HepG2 (cell line): ENCODE results near the gene GRIP1.

ENCODE experiments used
- CBFB ChIP-seq: sonication (generic); formaldehyde crosslinking; IDR thresholded peaks from 2 replicates; pipeline ENCODE4 v1.4.0; 2020; ENCODE audit warnings: missing genetic modification reagents
- CBX1 ChIP-seq: IDR thresholded peaks from one replicate; pipeline ENCODE4 v1.6.1; 2016; ENCODE audit warnings: antibody characterized with exemption, low read depth
- CTCF ChIP-seq: sonication (generic); formaldehyde crosslinking; IDR thresholded peaks from 2 replicates; pipeline ENCODE4 v1.5.0; 2020; ENCODE audit warnings: mild to moderate bottlenecking, missing genetic modification reagents, moderate library complexity
- FOXJ3 ChIP-seq: sonication (generic); formaldehyde crosslinking; IDR thresholded peaks from 2 replicates; pipeline ENCODE4 v1.4.0; 2020; ENCODE audit warnings: missing genetic modification reagents, mild to moderate bottlenecking, borderline replicate concordance
- FOXM1 ChIP-seq: sonication (generic); formaldehyde crosslinking; IDR thresholded peaks from 2 replicates; pipeline ENCODE4 v1.5.0; 2020; ENCODE audit warnings: missing genetic modification reagents
- KAT7 ChIP-seq: IDR thresholded peaks from 2 replicates; pipeline ENCODE4 v1.6.1; 2018; ENCODE audit warnings: borderline replicate concordance, missing compliant biosample characterization
- NFE2 ChIP-seq: sonication (generic); formaldehyde crosslinking; IDR thresholded peaks from 2 replicates; pipeline ENCODE4 v1.4.0; 2020; ENCODE audit warnings: missing genetic modification reagents
- POLR2A ChIP-seq, 2 experiments: IDR thresholded peaks; 2 replicates each; pipeline ENCODE4 v1.6.1; 2011; ENCODE audit warnings: low read depth in 2 of 2, low read length in 2 of 2, mild to moderate bottlenecking in 1 of 2, moderate library complexity in 1 of 2; ENCODE audit not compliant: insufficient read depth in 1 of 2
- SUZ12 ChIP-seq: fragments of 150-350 bp; IDR thresholded peaks from 2 replicates; pipeline ENCODE4 v1.6.1; 2014; ENCODE audit warnings: low read depth, low read length
- YY1 ChIP-seq: IDR thresholded peaks from 2 replicates; pipeline ENCODE4 v1.6.1; 2011; ENCODE audit warnings: low read length, low read depth, moderate library complexity, mild to moderate bottlenecking; ENCODE audit not compliant: insufficient read depth, insufficient replicate concordance
- ZNF317 ChIP-seq: sonication (generic); formaldehyde crosslinking; IDR thresholded peaks from 2 replicates; pipeline ENCODE4 v1.5.0; 2020; ENCODE audit warnings: mild to moderate bottlenecking, missing genetic modification reagents

DNA sequence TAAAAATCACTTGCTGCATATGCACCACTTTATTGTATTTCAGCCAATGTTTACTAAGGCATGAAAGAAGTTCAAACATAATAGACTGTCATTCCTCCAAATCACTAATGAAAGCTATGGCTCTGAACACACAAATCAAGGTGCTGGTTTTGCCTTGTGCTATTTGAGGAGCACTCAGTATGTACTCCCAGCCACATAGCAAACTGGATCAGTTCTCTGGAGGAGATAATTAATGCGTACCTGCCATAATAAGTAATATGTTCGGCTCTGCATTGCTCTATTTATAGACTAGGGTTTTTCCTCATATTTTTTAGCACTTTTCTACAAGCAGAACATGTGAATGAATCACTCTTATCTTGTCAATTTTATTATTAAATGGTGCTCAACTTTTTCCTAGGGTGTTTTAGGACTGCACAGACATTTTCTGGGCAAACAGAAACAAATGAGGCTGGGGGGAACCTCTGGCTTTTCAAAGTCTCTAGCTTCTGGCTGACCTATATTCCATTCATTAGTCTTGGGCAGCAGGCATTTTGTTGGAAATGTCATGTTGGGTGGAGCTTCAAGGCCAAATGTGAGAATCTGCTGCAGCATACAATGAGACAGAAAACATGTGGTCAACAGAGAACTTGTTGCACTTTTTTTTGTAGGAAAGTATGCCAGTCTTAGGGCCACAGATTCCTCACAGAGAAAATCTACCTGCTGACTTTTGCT, 88.4 kb downstream of the GRIP1 start:
- TF ChIP-seq POLR2A (IDR thresholded peaks at IDR 0.05; ENCODE audit: insufficient read depth in 1 of 2, low read depth in 2 of 2, low read length in 2 of 2), result no peak
- TF ChIP-seq ZNF317 (CRISPR knock-in tag), result no peak
- TF ChIP-seq SUZ12, result no peak
- TF ChIP-seq CBX1, result no peak
- TF ChIP-seq YY1, result no peak
- TF ChIP-seq FOXJ3, result no peak
- TF ChIP-seq CBFB (CRISPR knock-in tag), result no peak
- no peak for TF ChIP-seq KAT7
- TF ChIP-seq FOXM1 (CRISPR knock-in tag), result no peak
- TF ChIP-seq NFE2 (CRISPR knock-in tag), result no peak
- TF ChIP-seq CTCF (CRISPR knock-in tag), result no peak
